ENCODE results near the gene TACR1.

The TACR1 gene

GRCh38 chr2:75098856-75099255, 100.5 kb downstream of the TACR1 start:
- H3K4me3 ChIP-seq (ENCODE audit: low read depth, low read length) = no peak overlapping the region
- peak; percentile 46 for DNase-seq (ENCODE audit: low read depth, low spot score)
- in situ Hi-C loops (cut with HindIII; ENCODE audit: low sequenced_read_pairs) = no loop called here
- TF ChIP-seq, protein P1, sequence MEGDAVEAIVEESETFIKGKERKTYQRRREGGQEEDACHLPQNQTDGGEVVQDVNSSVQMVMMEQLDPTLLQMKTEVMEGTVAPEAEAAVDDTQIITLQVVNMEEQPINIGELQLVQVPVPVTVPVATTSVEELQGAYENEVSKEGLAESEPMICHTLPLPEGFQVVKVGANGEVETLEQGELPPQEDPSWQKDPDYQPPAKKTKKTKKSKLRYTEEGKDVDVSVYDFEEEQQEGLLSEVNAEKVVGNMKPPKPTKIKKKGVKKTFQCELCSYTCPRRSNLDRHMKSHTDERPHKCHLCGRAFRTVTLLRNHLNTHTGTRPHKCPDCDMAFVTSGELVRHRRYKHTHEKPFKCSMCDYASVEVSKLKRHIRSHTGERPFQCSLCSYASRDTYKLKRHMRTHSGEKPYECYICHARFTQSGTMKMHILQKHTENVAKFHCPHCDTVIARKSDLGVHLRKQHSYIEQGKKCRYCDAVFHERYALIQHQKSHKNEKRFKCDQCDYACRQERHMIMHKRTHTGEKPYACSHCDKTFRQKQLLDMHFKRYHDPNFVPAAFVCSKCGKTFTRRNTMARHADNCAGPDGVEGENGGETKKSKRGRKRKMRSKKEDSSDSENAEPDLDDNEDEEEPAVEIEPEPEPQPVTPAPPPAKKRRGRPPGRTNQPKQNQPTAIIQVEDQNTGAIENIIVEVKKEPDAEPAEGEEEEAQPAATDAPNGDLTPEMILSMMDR (IDR thresholded peaks at IDR 0.05; ENCODE audit: low read depth, low read length) = peak; percentile 63

- TF ChIP-seq, protein P1 (IDR thresholded peaks at IDR 0.05; ENCODE audit: low read depth, low read length) = no peak
- in situ Hi-C loops (cut with HindIII; ENCODE audit: low sequenced_read_pairs) = no loop called here
- DNase-seq (ENCODE audit: low read depth, low spot score) = no peak
- no peak overlapping the region for H3K4me3 ChIP-seq (ENCODE audit: low read depth, low read length)
Observed at GRCh38 chr2:75097831-75098230, 101.5 kb downstream of the TACR1 start.

DNA sequence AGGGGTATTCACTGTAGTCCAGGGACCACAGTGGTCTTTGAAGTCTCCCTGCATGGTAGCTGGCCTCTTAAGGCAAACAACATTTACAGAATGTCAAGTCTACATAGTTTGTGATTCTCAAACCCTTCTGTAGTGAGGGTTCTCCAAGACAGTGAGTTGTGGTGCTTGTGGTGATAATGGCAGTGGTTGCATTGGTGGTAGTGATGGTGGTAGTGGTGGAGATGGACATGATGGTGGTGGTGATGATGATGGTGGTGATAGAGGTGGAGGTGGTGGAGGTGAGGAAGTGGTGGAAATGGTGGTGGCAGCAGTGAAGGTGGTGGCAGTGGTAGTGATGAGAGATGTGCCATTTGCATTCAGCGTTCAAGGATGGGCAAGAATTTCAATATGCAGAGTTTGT, 104.9 kb downstream of the TACR1 start:
- in situ Hi-C loops (cut with HindIII; ENCODE audit: low sequenced_read_pairs) = no loop called here
- TF ChIP-seq, protein P1 (IDR thresholded peaks at IDR 0.05; ENCODE audit: low read depth, low read length) = no peak
- no peak for DNase-seq (ENCODE audit: low read depth, low spot score)
- H3K4me3 ChIP-seq (ENCODE audit: low read depth, low read length) = no peak overlapping the region

DNA sequence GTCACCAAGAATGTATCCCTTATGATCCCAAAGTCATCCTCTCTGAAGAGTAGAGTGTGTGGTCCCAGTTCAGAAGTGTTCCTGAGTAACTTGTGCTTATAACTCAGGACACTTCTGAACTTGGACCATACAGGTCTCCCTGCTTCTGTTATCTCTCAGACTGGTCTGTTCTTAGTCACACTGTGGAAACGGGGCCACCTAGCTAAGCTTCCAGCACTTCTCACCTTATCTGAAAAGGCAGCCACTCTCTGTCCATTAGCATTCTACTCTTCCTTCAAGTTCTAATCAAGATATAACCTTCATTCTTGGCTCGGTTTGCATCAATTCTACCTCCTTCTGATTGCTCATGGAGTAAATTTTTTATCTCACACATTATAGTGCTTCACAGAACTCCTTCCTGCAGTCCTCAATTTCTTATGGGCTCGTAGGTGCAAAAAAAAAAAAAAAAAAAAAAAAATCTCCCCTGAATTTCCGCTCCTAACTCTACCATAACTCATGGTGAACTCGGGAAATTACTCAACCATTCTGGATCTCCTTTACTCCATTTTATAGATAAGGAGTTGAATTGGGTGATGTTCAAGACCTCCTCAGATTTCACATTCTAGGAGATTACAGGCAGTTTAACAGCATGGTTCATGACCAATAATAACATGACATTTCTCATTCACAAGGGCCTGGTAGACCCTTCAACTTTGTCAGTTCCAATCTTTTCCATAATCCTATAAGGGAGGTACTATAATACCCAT, 108.4 kb downstream of the TACR1 start:
- no peak overlapping the region for H3K4me3 ChIP-seq (ENCODE audit: low read depth, low read length)
- TF ChIP-seq, protein P1 (IDR thresholded peaks at IDR 0.05; ENCODE audit: low read depth, low read length) = no peak
- DNase-seq (ENCODE audit: low read depth, low spot score) = no peak
- in situ Hi-C loops (cut with HindIII; ENCODE audit: low sequenced_read_pairs) = no loop called here

- DNase-seq (ENCODE audit: low read depth, low spot score) = no peak
- in situ Hi-C loops (cut with HindIII; ENCODE audit: low sequenced_read_pairs) = no loop called here
- TF ChIP-seq, protein P1 (IDR thresholded peaks at IDR 0.05; ENCODE audit: low read depth, low read length) = no peak
- no peak overlapping the region for H3K4me3 ChIP-seq (ENCODE audit: low read depth, low read length)
Observed at GRCh38 chr2:75089471-75089870, 109.8 kb downstream of the TACR1 start.

- in situ Hi-C loops (cut with HindIII; ENCODE audit: low sequenced_read_pairs) = no loop called here
- H3K4me3 ChIP-seq (ENCODE audit: low read depth, low read length) = no peak overlapping the region
- TF ChIP-seq, protein P1 (IDR thresholded peaks at IDR 0.05; ENCODE audit: low read depth, low read length) = no peak
- no peak for DNase-seq (ENCODE audit: low read depth, low spot score)
Observed at GRCh38 chr2:75088791-75089190, 110.5 kb downstream of the TACR1 start.
